IPS-18c (cell line): Measurements from ENCODE around the gene VIM.

ENCODE experiments used
- H3K4me3 ChIP-seq: 2 replicates; pipeline ENCODE4 v1.7.0; 2013; ENCODE audit warnings: low read depth, mild to moderate bottlenecking, low read length, moderate library complexity; ENCODE audit not compliant: insufficient read depth
- H3K9me3 ChIP-seq: one replicate; pipeline ENCODE4 v1.6.1; 2013; ENCODE audit warnings: mild to moderate bottlenecking, low read length, moderate library complexity; ENCODE audit not compliant: control insufficient read depth, insufficient read depth

Gene VIM

DNA sequence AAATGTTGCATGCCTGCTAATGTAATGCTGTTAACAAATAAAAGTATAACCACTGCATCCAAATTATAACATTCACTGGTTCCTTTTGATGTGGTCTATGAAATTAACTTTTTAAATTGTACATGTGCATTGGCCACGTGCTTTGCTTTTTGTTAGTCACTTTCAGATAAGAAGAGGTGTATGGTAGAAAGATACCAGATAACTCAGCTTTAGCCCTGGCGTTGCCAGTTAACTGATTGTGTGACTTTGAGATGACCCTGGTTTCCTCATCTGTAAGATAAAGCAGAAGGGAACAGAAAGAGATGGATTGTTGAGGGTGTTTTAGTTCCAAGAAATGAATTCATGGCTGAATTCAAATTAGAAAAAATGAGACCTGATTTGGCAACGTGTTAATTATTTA is 24.6 kb upstream of the VIM start:
- no peak overlapping the region for H3K4me3 ChIP-seq
- H3K9me3 ChIP-seq, result no peaks in the 10 kb centered on the region

DNA sequence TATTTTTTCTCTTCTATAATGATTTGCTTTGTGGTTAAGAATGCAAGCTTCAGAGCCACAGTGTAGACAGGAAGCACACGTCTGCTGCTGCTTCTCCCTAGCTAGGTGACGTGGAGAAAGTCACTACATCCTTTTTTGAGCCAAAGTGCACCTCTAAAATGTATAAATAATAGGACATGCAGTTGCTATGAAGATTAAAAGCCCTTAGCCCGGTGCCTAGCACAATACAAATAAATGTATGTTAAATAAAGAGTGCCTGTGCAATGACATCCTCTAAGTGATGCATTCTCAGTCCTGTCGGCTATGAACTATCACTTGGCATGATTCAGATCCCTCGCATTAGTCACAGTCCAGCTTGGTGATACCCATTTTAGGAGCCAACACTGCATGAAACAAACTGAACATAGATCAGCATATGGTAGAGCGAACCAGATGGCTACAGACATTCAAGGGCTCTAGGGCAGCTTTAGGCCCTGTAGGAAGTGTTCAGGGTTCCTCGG is 21.8 kb upstream of the VIM start:
- no peaks in the 10 kb centered on the region for H3K9me3 ChIP-seq
- no peak overlapping the region for H3K4me3 ChIP-seq

DNA sequence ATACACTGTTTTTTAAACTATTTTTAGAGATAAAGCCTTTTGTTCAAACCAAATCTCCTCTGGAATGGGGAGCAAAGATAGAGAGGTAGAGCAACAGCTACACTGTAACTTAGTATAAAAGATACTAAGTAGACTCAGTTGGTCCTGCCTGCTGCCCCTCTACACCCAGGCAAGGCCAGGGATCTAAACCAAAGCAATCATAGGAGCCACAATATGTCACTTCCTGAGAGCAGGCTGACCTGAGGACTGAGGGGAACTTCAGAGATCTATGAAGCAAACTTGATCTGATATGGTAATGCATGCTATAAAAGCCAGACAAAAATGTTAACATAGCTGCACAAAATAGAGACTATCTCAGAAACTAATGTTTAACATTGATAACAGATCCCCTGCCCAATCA is 19.6 kb upstream of the VIM start:
- Histone ChIP-seq H3K9me3 (no peaks in the 10 kb centered on the region), H3K4me3 (no peak overlapping the region)

DNA sequence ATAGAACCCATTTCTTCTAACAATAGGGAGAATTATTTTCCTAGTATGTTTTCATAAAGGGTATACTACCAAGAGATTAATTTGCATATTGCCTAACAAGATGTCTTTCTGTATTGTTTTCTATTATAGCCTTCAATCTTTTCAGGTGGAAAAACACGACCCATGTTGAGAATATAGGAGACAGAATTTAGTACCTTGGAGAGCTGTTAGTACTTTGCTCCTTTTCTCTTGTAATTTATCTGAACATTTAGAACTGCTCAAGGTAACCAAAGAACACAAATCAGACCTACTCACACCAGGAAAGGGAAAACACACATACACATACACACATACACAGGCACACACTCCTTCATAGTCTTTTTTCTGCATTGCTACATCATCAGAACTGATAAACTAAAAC is 18.7 kb upstream of the VIM start:
- no peaks in the 10 kb centered on the region for H3K9me3 ChIP-seq
- no peak overlapping the region for H3K4me3 ChIP-seq

DNA sequence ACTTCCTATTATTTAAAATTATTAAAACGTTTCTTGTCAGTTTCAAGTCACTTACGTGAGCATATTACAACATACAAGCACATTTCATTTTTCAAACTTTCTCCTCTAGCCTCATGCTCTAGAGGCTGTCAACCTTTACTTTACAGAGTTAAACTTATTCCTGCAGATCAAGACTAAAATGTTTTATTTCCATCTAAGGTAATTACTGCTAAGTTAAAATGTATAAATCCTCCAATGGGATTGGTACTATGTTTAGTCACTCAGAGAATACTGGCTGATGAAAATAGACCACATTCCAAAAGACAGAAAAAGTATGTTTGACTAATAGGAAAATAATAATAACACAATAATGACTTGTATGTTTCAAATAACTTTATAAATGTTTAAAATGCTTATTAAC is 18.2 kb upstream of the VIM start:
- H3K9me3 ChIP-seq, result no peaks in the 10 kb centered on the region
- no peak overlapping the region for H3K4me3 ChIP-seq

DNA sequence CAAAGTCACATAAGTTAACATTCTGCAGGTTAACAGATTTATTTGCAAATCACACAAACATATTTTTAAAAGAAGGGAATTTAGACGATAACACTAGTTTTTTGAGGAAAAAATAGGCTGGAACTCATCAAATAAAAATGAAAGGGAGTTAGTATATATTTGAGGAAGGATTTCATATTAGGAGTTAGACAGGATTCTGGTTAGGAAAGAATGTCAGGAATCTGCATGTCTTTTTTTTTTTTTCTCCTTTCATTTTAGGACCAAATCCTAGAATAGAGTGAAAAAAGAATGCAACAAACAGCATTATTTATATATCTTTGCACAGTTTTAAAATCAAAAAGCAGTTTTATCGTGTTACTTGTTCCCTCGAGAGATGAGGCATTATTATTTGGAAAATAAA is 17.7 kb upstream of the VIM start:
- Histone ChIP-seq H3K4me3 (no peak overlapping the region), H3K9me3 (no peaks in the 10 kb centered on the region)

DNA sequence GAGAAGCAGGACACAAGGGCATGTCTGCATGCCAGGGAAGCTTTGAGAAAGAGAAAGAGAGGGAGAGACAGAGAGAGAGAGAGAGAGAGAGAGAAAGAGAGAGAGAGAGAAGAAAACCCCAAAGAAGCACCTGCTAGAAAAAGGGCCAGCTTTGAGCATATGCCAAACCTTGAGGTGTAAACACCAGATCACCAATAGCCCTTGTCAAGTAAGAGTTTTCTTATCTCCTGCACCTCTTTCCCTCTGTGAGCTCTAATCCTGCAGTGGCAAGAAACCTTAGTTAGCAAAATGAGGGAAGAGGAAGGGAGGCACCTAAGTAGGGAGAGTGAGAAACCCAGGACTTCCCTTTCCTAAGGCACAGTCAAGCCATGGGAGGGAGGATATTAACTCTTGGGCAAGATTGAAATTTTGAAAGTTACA is 15.2 kb upstream of the VIM start:
- Histone ChIP-seq H3K4me3 (no peak overlapping the region), H3K9me3 (no peaks in the 10 kb centered on the region)

DNA sequence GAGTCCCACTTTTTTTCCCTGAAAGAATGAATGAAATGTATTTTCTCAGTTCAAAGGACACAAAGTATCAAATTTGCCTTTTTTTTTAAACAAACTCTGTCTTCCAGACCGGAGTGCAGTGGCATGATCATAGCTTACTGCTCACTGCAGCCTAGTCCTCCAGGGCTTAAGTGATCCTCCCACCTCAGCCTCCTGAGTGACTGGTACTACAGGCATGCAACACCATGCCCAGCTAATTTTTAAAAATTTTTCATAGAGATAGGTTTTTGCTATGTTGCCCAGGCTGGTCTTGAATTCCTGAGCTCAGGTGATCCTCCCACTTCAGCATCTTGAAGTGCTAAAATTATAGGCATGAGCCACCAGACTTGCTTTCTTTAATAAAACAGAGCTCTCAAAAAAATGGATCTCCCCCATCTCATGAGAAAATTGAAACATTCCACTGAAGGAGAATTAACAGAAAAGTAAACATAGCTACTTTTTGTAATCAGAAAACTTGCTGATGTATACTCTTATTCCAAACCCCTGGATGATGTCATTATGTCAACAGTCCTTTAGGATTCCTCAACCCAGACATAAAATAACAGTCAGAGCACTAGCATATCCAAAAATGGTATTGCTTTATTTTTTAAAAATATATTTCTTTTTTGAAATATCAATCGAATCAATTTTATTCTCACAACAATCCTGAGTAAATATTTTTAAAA is 14.2 kb upstream of the VIM start:
- no peaks in the 10 kb centered on the region for H3K9me3 ChIP-seq
- H3K4me3 ChIP-seq, result no peak overlapping the region

DNA sequence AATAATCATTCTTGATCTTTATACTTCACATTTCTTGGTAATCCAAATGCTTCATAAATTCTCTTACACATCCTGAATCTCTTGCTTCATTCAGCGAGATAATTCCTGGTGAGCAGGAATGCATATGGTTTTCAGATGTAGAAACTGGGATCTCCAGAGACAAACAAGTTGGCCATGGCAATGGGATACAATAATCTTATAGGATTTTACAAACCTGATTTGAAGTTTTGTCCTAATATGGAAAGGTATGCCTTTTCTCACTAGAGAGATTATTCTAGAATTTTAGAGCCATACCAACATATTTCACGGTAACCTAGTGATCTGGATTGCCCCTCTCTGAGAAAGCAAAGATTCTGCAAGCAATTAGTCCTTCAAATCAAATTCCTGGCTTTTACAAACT is 13.5 kb upstream of the VIM start:
- Histone ChIP-seq H3K9me3 (no peaks in the 10 kb centered on the region), H3K4me3 (no peak overlapping the region)

DNA sequence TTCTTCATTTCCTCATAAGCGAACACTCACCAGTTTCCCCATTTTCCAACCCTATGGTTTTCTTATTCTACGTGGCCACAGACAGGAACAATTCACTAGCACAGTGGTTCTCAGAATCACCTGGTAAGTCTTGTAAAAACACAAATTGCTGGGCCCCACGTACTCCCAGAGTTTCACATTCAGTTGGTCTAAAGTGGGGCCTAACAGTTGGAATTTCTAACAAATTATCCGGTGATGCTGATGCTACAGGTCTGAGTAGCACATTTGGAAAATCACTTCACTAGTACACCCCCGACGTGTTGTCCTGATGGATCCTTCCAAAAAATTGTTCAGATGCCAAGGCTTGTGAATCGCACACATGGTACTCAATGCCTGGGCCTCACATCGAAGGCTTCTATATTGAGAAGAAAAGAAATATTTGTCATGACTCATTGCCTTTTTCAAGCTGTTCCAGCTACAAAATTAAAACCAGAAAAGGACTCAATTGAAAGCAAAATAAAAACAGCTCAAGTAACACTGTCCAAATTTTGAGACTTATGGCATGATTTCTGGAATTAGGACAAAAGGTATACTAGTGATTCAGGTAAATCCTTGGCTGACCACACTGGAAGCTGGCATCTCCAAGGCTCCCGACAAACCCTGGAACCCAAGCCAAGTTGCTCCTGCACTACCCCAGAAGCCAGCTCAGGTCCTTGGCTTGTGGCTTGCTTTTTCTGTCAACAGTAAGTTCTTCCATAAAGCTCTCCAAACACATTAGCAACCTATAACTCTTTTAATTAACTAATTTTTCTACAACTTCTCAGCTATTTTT is 12.9 kb upstream of the VIM start:
- no peak overlapping the region for H3K4me3 ChIP-seq
- H3K9me3 ChIP-seq, result no peaks in the 10 kb centered on the region

DNA sequence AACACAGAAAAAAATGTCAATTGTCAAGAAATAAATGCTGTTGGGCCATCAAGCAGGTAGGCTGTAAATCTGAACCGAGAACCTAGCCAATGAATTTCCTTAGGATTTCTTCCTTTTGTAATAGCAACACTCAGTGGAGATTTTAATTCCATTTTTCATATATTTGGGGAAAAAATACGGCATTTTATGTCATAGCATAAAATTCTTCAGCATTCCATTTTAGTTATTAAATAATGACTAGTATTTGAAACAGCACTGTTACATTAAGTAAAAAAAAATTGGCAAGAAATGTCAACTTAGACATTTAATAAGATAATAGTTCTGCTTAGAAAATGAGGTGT is 12.3 kb upstream of the VIM start:
- no peaks in the 10 kb centered on the region for H3K9me3 ChIP-seq
- no peak overlapping the region for H3K4me3 ChIP-seq

DNA sequence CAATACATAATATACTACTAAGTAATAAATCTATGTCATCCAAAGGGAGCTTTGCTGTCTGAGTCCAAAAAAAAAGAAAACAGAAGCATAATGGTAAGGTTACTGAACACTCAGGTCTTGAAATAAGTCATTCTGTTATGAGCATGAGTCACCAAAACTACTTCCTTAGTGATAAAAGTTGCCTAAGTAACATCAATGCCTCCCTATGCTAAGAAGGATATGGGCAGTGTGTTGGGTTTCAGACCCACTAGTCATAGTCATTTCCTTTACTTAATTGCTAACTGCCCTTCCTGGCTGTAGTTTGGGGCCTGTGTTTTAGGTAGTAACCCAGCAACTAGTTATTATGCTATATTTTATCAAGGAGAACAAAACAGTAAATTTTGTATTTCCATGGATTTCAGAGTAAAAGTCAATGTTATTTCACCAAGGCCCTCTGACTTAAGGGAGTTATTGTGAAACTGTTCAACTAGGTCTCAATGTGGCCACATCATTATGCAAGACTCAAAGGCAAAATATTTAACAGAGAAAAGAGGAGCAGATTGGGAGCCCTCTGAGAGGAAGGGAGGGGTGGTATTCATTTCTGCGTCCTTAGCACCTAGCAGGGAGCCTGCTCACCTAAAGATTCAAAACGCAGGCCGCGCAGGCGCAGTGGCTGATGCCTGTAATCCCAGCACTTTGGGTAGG is 11.7 kb upstream of the VIM start:
- no peak overlapping the region for H3K4me3 ChIP-seq
- H3K9me3 ChIP-seq, result no peaks in the 10 kb centered on the region

DNA sequence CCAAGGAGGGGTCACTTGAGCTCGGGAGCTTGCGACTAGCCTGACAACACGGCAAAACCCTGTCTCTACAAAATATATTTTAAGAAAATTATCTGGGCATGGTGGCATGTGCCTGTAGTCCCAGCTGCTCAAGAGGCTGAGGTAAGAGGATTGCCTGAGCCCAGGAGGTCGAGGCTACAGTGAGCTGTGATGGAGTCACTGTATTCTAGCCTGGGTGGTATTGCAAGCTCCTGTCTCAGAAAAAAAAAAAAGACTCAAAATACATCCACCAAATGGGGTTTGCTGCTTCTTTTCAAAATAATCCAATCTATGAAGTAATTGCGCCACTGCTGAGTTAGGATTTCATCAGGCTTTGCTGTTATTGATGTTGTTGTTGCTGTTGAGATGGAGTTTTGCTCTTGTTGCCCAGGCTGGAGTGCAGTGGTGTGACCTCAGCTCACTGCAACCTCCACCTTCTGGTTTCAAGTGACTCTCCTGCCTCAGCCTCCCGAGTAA is 11.1 kb upstream of the VIM start:
- H3K9me3 ChIP-seq, result no peaks in the 10 kb centered on the region
- H3K4me3 ChIP-seq, result no peak overlapping the region

DNA sequence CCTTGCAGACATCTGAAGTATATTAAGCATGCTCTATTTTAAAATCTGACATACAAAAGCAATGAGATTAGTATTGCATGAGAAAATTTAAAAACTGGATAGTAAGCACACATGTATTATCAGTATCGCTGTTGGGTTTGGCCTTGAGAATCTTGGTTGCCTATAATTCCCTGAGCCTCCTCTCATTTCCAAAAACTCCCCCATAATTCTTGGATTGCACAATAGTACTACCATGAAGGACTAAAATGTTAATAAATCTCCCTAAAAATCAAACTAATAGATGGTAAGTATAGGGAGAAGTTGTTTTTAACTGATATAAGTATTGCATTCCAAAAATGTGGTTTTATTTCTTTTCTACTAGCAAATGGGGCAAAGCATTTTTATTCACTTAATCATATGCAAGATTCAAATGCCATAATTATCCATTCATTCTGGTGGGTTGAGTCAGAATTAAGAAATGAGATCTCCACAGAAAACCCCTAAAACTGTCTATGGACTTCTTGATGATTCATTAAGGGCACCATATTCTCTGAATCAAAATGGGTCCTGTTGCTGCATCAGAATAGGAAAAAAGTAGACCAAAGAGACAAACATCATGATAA is 10.3 kb upstream of the VIM start:
- Histone ChIP-seq H3K4me3 (no peak overlapping the region), H3K9me3 (no peaks in the 10 kb centered on the region)

DNA sequence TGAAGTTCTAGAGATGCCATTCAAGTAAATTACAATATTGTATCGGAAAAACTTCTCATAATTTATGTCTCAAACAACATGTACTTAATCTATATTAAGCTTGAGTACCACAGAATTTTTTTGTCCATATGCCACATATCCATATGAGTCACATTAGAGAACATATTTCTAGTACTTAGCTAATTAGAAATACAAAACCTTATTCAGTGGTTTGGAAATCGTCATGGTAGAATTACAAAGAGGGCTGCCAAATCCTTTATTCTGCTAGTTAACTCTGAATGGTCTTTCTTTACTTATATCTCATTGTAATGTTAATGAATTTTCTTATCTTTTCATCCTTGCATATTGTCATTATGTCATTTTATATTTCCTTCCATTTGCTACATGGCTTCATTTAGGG is 9.0 kb upstream of the VIM start:
- Histone ChIP-seq H3K4me3 (no peak overlapping the region), H3K9me3 (no peaks in the 10 kb centered on the region)

DNA sequence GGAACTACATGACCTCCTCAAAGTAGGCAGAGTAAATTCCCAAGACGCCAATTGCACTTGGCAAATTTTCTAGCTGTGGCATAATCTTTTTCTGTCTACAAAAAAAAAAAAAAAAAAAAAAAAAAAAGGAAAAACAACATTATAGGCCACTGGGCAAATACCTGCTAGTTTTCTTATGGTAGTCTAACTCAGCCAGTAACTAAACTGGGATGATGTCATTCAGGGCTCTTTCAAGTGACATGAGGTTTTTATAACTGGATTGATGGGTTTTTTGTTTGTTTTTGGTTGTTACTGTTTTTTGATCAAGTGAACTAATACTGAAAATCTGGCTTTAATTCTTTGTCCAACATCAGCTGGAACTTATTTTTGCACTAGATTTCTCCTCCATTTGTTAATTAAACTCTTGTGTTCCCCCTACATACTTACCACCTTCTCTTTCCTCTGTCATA is 7.4 kb upstream of the VIM start:
- H3K9me3 ChIP-seq, result no peaks in the 10 kb centered on the region
- no peak overlapping the region for H3K4me3 ChIP-seq

DNA sequence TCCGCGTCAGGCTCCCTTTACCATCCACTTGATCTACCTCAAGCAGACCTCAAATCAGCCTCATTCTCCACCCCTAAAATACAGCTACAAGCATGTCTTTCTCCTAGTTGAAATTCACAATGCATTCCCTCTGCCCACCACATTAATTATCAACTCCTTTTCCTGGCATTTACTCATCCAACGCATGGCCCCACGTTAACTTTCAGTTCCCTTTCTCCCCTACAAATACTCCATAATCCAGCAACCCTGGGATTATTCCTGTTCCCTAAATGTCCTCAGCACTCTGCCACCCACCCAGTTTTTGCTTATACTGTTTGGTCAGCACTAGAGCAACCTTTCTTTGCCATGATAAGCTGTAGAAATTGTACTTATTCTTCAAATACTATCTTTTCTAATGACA is 5.7 kb upstream of the VIM start:
- Histone ChIP-seq H3K9me3 (no peaks in the 10 kb centered on the region), H3K4me3 (no peak overlapping the region)
